Epithelial cell of alveolus of lung (primary cell): ENCODE measurements around the gene GPX6. TPM values are rescaled to one million over a fixed set of nuclear protein-coding genes. Genes with fewer than 3 reads are reported as not detected.

ENCODE experiments used
- total RNA-seq: library from RNA; depleted of rRNA; stranded (reverse); fragments of >200 nt; gene quantifications from 2 replicates; pipeline ENCODE4 v1.2.1, GENCODE V29; 2015

GPX6 gene
- total RNA-seq: not detected in 2 replicates

GRCh38 chr6:28515676-28516075, at the start of gene GPX6:
GPX6 (minus strand) TSS chr6:28515793; CDS start chr6:28515743, 50 bp downstream.

GRCh38 chr6:28525496-28526039, 10.0 kb upstream of the GPX6 start, which contains the start of gene GPX5:
GPX5 (plus strand) TSS chr6:28525881; CDS start chr6:28526014, 133 bp downstream.

Other genes starting within 250 kb of the GPX6 start
- 6.7 and 12.5 TPM in 2 replicates for gene ZSCAN26, start 248.7 kb downstream of the GPX6 start, total RNA-seq
- gene PGBD1, start 234.2 kb downstream of the GPX6 start, total RNA-seq: 7.2 and 8.0 TPM in 2 replicates
- 1.9 and 5.1 TPM in 2 replicates for gene ZSCAN31, start 179.6 kb downstream of the GPX6 start, total RNA-seq
- 3.2 and 11.9 TPM in 2 replicates for gene ZKSCAN3, start 165.8 kb downstream of the GPX6 start, total RNA-seq
- 3.5 and 7.7 TPM in 2 replicates for gene ZSCAN12, start 116.0 kb downstream of the GPX6 start, total RNA-seq
- gene ZSCAN23, start 72.3 kb downstream of the GPX6 start, total RNA-seq: 1.2 and 6.5 TPM in 2 replicates
- not detected in 2 replicates for gene GPX5, start 10.1 kb upstream of the GPX6 start, total RNA-seq